Jurkat, Clone E6-1 (cell line): ENCODE results near the gene CX3CL1.

ENCODE experiments used
- DNase-seq: peaks from one replicate; pipeline ENCODE4 v3.0.0-alpha.2; 2011; ENCODE audit warnings: low read depth, low spot score
- H3K4me3 ChIP-seq: 2 replicates; pipeline ENCODE4 v1.5.1; 2011; ENCODE audit warnings: mild to moderate bottlenecking, low read length, control low read depth, moderate library complexity

The CX3CL1 gene

DNA sequence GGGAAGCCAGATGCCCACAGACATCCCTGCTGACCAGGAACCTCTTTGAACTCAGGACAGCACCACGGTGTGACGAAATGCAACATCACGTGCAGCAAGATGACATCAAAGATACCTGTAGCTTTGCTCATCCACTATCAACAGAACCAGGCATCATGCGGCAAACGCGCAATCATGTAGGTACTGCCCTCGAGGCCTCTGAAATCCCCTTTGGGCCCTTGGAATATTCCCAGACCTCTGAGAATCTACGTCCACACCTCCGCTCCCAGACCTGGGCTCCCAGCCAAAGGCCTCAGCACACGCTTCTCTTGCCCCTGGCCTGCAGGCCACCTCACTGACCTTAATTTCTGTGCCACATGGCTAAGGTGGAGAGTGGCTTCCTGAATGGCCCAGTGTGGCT, 7.3 kb downstream of the CX3CL1 start:
- no peak for DNase-seq
- no peak overlapping the region for H3K4me3 ChIP-seq

DNA sequence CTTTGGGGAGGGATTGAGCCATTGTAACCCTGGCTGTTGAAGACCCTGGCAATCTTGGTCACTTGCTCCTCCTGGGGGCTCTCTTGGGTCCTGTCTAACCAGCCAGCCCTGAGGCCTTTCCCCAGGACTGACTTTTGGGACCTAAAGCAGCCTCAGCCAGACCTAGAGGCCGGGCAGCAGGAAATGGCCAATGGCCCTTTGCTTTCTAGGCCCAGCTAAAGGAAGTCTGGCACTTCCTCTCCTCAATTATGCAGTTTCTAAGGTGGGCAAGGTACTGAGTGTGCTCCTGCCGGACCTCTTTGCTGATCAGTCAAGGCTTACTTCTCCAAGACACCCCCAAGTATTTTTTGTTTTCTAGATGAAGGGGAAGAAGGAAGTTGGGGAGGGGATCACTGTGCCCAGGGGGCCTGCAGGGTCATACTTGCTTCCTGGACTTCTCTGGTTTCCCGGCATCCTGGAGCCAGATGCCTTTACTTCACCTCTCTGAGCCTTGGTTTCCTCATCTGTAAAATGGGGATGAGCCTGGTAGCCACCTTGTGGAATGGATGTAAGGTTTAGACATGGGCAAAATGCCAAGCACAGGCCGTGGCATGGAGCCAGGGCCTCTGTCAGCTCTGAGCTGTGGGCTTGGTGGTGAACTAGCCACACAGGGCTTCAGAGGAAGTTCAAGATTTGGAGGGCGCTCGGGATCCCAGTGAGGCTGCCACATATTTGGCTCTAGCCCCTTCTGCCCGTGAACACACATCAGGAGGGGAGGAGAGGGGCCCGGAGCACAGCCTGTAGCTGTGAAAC, 8.6 kb downstream of the CX3CL1 start:
- DNase-seq: peak; percentile 17
- no peak overlapping the region for H3K4me3 ChIP-seq

DNA sequence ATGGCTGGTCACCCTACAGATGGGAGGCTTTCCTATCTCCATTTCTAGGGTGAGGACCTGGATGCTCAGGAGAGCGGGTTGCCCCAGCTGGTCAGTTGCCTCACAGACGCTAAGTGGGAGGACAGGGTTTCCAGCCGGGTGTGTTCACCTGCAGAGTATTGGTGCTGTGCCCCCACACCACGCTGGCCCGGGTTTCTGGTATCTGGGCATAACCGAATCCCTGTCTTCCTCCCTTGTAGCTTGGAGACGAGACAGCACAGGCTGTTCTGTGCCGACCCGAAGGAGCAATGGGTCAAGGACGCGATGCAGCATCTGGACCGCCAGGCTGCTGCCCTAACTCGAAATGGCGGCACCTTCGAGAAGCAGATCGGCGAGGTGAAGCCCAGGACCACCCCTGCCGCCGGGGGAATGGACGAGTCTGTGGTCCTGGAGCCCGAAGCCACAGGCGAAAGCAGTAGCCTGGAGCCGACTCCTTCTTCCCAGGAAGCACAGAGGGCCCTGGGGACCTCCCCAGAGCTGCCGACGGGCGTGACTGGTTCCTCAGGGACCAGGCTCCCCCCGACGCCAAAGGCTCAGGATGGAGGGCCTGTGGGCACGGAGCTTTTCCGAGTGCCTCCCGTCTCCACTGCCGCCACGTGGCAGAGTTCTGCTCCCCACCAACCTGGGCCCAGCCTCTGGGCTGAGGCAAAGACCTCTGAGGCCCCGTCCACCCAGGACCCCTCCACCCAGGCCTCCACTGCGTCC, 9.7 kb downstream of the CX3CL1 start:
- no peak for DNase-seq
- no peak overlapping the region for H3K4me3 ChIP-seq

DNA sequence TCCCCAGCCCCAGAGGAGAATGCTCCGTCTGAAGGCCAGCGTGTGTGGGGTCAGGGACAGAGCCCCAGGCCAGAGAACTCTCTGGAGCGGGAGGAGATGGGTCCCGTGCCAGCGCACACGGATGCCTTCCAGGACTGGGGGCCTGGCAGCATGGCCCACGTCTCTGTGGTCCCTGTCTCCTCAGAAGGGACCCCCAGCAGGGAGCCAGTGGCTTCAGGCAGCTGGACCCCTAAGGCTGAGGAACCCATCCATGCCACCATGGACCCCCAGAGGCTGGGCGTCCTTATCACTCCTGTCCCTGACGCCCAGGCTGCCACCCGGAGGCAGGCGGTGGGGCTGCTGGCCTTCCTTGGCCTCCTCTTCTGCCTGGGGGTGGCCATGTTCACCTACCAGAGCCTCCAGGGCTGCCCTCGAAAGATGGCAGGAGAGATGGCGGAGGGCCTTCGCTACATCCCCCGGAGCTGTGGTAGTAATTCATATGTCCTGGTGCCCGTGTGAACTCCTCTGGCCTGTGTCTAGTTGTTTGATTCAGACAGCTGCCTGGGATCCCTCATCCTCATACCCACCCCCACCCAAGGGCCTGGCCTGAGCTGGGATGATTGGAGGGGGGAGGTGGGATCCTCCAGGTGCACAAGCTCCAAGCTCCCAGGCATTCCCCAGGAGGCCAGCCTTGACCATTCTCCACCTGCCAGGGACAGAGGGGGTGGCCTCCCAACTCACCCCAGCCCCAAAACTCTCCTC, 10.4 kb downstream of the CX3CL1 start:
- no peak for DNase-seq
- H3K4me3 ChIP-seq: no peak overlapping the region

- H3K4me3 ChIP-seq: no peak overlapping the region
- no peak for DNase-seq
These were observed 11.3 kb downstream of the CX3CL1 start for GRCh38 chr16:57383276-57384247.

DNA sequence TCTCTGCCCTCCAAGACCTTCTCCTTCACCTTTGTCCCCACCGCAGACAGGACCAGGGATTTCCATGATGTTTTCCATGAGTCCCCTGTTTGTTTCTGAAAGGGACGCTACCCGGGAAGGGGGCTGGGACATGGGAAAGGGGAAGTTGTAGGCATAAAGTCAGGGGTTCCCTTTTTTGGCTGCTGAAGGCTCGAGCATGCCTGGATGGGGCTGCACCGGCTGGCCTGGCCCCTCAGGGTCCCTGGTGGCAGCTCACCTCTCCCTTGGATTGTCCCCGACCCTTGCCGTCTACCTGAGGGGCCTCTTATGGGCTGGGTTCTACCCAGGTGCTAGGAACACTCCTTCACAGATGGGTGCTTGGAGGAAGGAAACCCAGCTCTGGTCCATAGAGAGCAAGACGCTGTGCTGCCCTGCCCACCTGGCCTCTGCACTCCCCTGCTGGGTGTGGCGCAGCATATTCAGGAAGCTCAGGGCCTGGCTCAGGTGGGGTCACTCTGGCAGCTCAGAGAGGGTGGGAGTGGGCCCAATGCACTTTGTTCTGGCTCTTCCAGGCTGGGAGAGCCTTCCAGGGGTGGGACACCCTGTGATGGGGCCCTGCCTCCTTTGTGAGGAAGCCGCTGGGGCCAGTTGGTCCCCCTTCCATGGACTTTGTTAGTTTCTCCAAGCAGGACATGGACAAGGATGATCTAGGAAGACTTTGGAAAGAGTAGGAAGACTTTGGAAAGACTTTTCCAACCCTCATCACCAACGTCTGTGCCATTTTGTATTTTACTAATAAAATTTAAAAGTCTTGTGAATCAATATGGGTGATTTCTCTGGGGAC, 12.2 kb downstream of the CX3CL1 start:
- DNase-seq: no peak
- no peak overlapping the region for H3K4me3 ChIP-seq

DNA sequence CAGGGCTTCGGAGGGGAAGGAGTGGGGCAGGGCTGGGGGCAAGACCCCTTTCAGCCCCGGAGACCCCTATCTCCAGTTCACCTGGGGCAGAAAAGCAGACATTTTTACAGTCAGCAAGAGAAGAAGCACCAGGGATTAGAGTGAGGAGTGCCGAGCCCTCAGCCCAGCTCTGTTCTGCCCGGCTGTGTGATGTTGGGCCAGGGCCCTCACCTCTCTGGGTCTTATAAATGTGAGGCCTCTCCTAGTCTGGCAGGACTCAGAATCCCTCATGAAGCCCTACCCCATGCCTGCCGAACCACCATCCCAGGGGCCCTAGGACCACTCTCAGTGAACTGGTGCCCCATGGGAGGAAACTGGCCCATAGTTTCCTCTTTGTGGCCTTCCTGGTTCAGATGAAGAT, 12.8 kb downstream of the CX3CL1 start:
- DNase-seq: no peak
- no peak overlapping the region for H3K4me3 ChIP-seq

DNA sequence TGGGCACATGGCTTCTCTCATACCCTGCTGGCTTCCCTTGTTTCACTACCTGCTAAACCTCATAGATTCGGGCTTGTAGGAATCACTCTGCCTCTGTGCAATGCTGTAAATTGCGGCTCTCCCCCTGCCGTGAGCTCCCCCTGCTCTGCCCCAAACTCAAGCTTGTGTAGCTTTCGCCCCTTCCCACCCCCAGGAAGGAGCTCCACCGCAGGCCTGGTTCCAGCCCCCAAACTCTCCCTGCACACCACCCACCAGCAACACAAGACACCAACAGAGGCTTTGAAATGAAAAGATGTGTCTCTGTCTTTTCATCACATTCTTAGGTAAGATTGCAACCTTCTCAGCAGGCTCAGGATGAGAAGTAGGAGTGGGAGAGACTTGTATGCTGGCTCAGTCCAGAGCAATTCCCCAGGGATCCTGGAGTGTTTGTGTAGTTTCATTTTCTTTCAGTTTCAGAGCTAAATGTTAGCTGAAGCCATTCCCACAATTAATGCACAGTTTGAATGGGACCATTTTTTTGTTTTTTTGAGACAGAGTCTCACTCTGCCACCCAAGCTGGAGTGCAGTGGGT, 14.2 kb downstream of the CX3CL1 start:
- DNase-seq: no peak
- H3K4me3 ChIP-seq: no peak overlapping the region

GRCh38 chr16:57387598-57388354, 15.5 kb downstream of the CX3CL1 start:
- no peak for DNase-seq
- no peak overlapping the region for H3K4me3 ChIP-seq

- no peak overlapping the region for H3K4me3 ChIP-seq
- no peak for DNase-seq
These were observed 16.2 kb downstream of the CX3CL1 start for GRCh38 chr16:57388359-57389086.

GRCh38 chr16:57389087-57389468, 16.8 kb downstream of the CX3CL1 start:
- no peak overlapping the region for H3K4me3 ChIP-seq
- no peak for DNase-seq

DNA sequence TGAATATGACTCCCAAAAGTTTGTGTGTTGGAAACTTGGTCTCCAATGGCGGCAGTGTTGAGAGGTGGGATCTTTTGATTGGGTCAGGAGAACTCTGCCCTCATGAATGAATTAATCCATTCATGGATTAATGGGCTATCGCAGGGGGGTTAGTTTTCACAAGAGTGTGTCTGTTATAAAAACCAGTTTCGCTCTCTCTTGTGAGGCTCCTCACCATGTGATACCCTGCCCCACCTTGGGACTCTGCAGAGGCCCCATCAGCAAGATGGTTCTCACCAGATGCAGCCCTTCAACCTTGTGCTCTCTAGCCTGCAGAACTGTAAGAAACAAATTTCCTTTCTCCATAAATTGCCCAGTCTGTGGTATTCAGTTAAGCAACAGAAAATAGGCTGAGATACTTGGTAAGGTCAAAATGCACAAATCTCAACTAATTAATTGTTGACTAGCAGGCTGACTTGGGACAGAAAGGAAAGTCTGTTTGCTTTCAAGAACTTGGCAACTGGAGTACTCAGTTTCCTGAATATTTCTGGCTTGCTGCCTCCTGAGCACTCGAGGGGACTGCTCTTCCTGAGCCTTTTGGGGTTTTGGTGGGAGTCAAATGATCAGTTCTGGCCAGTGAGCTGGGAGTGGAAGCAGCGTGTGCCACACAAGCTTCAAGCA, 18.5 kb downstream of the CX3CL1 start:
- no peak for DNase-seq
- H3K4me3 ChIP-seq: no peak overlapping the region

DNA sequence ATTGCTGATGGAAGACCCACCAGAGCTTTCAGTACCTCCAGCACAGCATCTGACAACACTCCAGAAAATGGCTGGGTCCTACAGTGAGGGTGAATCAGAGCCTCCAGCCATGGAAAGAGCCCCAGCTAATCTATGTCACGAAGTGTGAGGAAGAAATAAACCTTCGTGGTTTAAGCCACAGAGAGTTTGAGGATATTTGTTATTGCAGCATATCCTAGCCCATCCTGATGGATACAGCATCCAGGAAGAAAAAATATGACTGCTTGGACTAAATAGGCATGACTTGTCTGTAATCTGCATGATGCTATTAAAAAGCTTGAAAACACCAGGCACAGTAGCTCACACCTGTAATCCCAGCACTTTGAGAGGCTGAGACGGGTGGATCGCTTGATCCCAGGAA, 19.0 kb downstream of the CX3CL1 start:
- no peak overlapping the region for H3K4me3 ChIP-seq
- no peak for DNase-seq

- H3K4me3 ChIP-seq: no peak overlapping the region
- no peak for DNase-seq
These were observed 19.4 kb downstream of the CX3CL1 start for GRCh38 chr16:57391708-57392107.

GRCh38 chr16:57392694-57393093, 20.4 kb downstream of the CX3CL1 start:
- no peak for DNase-seq

DNA sequence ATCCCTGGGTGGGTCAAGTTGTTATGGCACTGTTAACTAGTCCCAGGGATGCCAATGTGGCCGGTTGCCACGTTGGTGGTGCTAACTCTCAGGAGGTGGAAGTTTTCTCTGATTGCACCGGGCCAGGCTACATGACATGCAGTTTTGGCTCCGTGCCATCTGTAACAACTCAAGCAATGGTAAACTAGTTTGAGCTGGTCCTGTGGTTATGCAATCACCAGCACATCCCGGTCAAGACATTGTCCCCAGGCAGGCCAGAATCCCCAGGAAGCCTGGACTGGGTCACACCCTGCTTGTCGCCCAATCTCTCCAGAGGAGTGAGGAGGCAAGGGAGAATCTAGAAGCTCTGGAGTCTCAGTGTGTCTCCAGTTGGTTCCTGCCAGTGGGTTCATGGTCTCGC, 22.2 kb downstream of the CX3CL1 start:
- no peak overlapping the region for H3K4me3 ChIP-seq
- no peak for DNase-seq

More at GRCh38 chr16:57392694-57393093, 20.4 kb downstream of the CX3CL1 start:
- H3K4me3 ChIP-seq: no peak overlapping the region
